ENCODE results near the gene WDCP.

GRCh38 chr2:23994567-23994966 lies 52.6 kb downstream of the WDCP start:
- TF ChIP-seq EZH2phosphoT487 (IDR thresholded peaks at IDR 0.05; ENCODE audit: borderline replicate concordance, low read length): no peak
- no peak for TF ChIP-seq CTCF (conservative IDR thresholded peaks at IDR 0.05; ENCODE audit: low read depth, low read length)
